Body of pancreas (tissue), 4 donors: ENCODE results near the gene SLC18A3.

Experiments used
- POLR2A ChIP-seq, 3 donors: fragments of 450-650 bp; IDR thresholded peaks; one replicate each; pipeline ENCODE4 v1.6.1; 2016; ENCODE audit warnings: antibody characterized with exemption in 3 of 3, mild to moderate bottlenecking in 2 of 3
- TF ChIP-seq, protein P1 (sequence below), 7 experiments: fragments of 450-650 bp in 4 of 7; fragments of 200-600 bp in 3 of 7; sonication (generic) in 3 of 7; IDR thresholded peaks; one replicate each; pipeline ENCODE4 v1.5.1; 2016 to 2019; ENCODE audit warnings: antibody characterized with exemption in 7 of 7

DNA sequence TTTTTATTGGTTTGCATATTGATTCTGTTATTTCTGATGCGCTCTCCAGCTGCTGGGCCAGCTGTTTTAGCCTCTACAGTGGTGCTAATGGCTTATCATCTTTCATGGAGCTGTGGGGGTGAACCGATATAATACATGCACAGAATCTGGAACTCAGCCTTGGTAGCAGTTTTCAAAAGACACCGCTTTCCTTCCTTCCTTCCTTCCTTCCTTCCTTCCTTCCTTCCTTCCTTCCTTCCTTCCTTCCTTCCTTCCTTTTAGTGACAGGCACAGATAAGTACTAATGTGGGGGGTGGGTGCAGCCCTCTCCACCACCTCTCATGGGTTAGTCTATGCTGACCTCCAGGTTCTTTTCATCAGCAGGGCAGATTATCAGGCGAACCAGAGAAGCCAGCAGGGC, 37.4 kb downstream of the SLC18A3 start:
- TF ChIP-seq, protein P1, sequence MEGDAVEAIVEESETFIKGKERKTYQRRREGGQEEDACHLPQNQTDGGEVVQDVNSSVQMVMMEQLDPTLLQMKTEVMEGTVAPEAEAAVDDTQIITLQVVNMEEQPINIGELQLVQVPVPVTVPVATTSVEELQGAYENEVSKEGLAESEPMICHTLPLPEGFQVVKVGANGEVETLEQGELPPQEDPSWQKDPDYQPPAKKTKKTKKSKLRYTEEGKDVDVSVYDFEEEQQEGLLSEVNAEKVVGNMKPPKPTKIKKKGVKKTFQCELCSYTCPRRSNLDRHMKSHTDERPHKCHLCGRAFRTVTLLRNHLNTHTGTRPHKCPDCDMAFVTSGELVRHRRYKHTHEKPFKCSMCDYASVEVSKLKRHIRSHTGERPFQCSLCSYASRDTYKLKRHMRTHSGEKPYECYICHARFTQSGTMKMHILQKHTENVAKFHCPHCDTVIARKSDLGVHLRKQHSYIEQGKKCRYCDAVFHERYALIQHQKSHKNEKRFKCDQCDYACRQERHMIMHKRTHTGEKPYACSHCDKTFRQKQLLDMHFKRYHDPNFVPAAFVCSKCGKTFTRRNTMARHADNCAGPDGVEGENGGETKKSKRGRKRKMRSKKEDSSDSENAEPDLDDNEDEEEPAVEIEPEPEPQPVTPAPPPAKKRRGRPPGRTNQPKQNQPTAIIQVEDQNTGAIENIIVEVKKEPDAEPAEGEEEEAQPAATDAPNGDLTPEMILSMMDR (IDR thresholded peaks at IDR 0.05) = no peak
- no peak for TF ChIP-seq POLR2A (IDR thresholded peaks at IDR 0.05)
